ENCODE results near the gene OMG. TPM values are rescaled to one million over a fixed set of nuclear protein-coding genes. Genes with fewer than 3 reads are reported as not detected.
A peak's percentile ranks its signal among the peaks of the same experiment; 100 is the strongest.
"Not testable (repeated sequence)": the region's sequence is repeated elsewhere in the genome, so short reads cannot be mapped to it uniquely, and the experiment has no call there.

OMG gene
- total RNA-seq, 1 experiment from 2014 or later, result 0.23 TPM

GRCh38 chr17:31308372-31309334, 11.6 kb upstream of the OMG start:
- DNase-seq (ENCODE audit: low read depth), result no peak

GRCh38 chr17:31307640-31308039, 10.6 kb upstream of the OMG start:
- DNase-seq (ENCODE audit: low read depth), result no peak

- DNase-seq (ENCODE audit: low read depth), result no peak
These were observed 2.6 kb upstream of the OMG start for GRCh38 chr17:31299624-31300023.

GRCh38 chr17:31296142-31296541, 897 bp downstream of the OMG start:
- no peak for DNase-seq (ENCODE audit: low read depth)

GRCh38 chr17:31295489-31295871, 1.6 kb downstream of the OMG start:
- no peak for DNase-seq (ENCODE audit: low read depth)

GRCh38 chr17:31294820-31295488, 2.1 kb downstream of the OMG start:
- DNase-seq (ENCODE audit: low read depth), result no peak

GRCh38 chr17:31294231-31294630, 2.8 kb downstream of the OMG start:
- no peak for DNase-seq (ENCODE audit: low read depth)

- DNase-seq (ENCODE audit: low read depth), result no peak
These were observed 3.5 kb downstream of the OMG start for GRCh38 chr17:31293581-31293980.

GRCh38 chr17:31291820-31292219, 5.2 kb downstream of the OMG start:
- DNase-seq (ENCODE audit: low read depth), result no peak

- DNase-seq (ENCODE audit: low read depth), result peak; percentile 33
These were observed 7.2 kb downstream of the OMG start for GRCh38 chr17:31289790-31290189.

GRCh38 chr17:31287932-31288331, 9.1 kb downstream of the OMG start:
- not testable (repeated sequence) for DNase-seq (ENCODE audit: low read depth)

- DNase-seq (ENCODE audit: low read depth), result no peak
These were observed 10.5 kb downstream of the OMG start for GRCh38 chr17:31286587-31286986.

- peak; percentile 69 for DNase-seq (ENCODE audit: low read depth)
These were observed 13.2 kb downstream of the OMG start for GRCh38 chr17:31283841-31284240.

GRCh38 chr17:31281061-31281460, 16.0 kb downstream of the OMG start:
- DNase-seq (ENCODE audit: low read depth), result no peak

GRCh38 chr17:31279401-31279800, 17.6 kb downstream of the OMG start:
- no peak for DNase-seq (ENCODE audit: low read depth)

- no peak for DNase-seq (ENCODE audit: low read depth)
These were observed 21.9 kb downstream of the OMG start for GRCh38 chr17:31275116-31275515.

GRCh38 chr17:31274252-31274651, 22.8 kb downstream of the OMG start:
- DNase-seq (ENCODE audit: low read depth), result peak; percentile 71

GRCh38 chr17:31273516-31273915, 23.5 kb downstream of the OMG start:
- DNase-seq (ENCODE audit: low read depth), result no peak

- no peak for DNase-seq (ENCODE audit: low read depth)
These were observed 24.2 kb downstream of the OMG start for GRCh38 chr17:31272803-31273202.

GRCh38 chr17:31272236-31272635, 24.8 kb downstream of the OMG start:
- DNase-seq (ENCODE audit: low read depth), result no peak

- DNase-seq (ENCODE audit: low read depth), result peak; percentile 100
These were observed 27.5 kb downstream of the OMG start for GRCh38 chr17:31269578-31269983.

GRCh38 chr17:31269036-31269577, 27.9 kb downstream of the OMG start:
- DNase-seq (ENCODE audit: low read depth), result no peak

- no peak for DNase-seq (ENCODE audit: low read depth)
These were observed 31.0 kb downstream of the OMG start for GRCh38 chr17:31266042-31266441.

All from LHCN-M2 (cell line).